ENCODE data around the gene ARPC2. TPM values are rescaled to one million over a fixed set of nuclear protein-coding genes. Genes with fewer than 3 reads are reported as not detected.
A peak's percentile ranks its signal among the peaks of the same experiment; 100 is the strongest.

ARPC2 gene
- total RNA-seq, 1 experiment from 2014 or later: 284 TPM

DNA sequence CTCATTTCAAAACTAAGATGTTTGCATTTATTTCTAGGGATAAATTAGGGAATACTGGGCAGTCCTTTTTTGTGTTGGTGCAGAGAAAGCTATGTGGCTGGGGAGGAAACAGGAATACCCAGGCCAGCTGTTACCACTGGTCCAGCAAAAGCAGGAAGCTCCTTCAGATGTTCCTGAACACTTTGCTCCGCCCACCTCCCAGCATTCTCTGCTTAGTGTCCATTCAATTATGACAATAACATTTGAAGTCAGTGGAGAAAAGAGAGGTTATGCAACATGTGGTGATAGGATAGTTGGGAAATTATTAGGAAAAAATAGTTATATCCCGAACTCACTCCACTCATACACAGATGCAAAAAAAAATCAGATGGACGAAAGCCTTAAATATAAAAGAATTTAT, 22.1 kb upstream of the ARPC2 start:
- CTCF ChIA-PET: interaction anchor here (0.7 to 1.1 kb wide), 2 partner anchors 12 to 17 kb away, joined by 3 read pairs; no protein-coding TSS in a partner anchor
- intact Hi-C loops (cut with micrococcal nuclease): no loop called here
- DNase-seq (ENCODE audit: unreplicated experiment): peak; percentile 17
- TF ChIP-seq, protein P1, sequence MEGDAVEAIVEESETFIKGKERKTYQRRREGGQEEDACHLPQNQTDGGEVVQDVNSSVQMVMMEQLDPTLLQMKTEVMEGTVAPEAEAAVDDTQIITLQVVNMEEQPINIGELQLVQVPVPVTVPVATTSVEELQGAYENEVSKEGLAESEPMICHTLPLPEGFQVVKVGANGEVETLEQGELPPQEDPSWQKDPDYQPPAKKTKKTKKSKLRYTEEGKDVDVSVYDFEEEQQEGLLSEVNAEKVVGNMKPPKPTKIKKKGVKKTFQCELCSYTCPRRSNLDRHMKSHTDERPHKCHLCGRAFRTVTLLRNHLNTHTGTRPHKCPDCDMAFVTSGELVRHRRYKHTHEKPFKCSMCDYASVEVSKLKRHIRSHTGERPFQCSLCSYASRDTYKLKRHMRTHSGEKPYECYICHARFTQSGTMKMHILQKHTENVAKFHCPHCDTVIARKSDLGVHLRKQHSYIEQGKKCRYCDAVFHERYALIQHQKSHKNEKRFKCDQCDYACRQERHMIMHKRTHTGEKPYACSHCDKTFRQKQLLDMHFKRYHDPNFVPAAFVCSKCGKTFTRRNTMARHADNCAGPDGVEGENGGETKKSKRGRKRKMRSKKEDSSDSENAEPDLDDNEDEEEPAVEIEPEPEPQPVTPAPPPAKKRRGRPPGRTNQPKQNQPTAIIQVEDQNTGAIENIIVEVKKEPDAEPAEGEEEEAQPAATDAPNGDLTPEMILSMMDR (IDR thresholded peaks at IDR 0.05; ENCODE audit: unreplicated experiment): no peak
- no peaks in the 10 kb centered on the region for H3K9me3 Mint-ChIP-seq (ENCODE audit: unreplicated experiment)
- no peaks in the 10 kb centered on the region for H3K4me1 Mint-ChIP-seq (ENCODE audit: insufficient read depth, unreplicated experiment)
- no peak overlapping the region for H3K27ac Mint-ChIP-seq (ENCODE audit: low read depth, unreplicated experiment)
- POLR2A ChIA-PET: interaction anchor here (1.0 kb wide), 1 partner anchor 28 kb away, joined by 3 read pairs; the partner anchor contains the start of gene CXCR1
- H3K27me3 Mint-ChIP-seq (ENCODE audit: insufficient read depth, unreplicated experiment): peaks cover 22% of the 10 kb centered on the region
- no peak overlapping the region for H3K4me3 Mint-ChIP-seq (ENCODE audit: unreplicated experiment)
- no peaks in the 10 kb centered on the region for H3K36me3 Mint-ChIP-seq (ENCODE audit: insufficient read depth, unreplicated experiment)
- no TSS peak for BruUV-seq (replicated peaks)

DNA sequence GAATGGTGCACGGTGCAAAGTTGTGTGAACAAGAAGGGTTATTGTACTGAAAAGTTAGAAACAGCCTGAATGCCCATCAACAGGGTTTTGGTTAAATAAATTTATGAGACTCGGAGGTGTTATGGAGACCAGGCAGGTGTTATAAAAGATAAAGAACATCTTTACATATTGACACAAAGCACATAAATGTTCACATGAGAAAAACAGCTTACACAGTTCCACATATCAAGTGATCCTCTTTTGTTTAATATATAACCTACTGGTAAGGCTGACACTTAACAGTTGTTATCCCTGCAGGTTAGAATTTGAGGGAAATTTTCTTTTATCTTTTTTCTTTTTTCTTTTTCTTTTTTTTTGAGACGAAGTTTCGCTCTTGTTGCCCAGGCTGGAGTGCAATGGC, 20.0 kb upstream of the ARPC2 start:
- no peaks in the 10 kb centered on the region for H3K9me3 Mint-ChIP-seq (ENCODE audit: unreplicated experiment)
- no peak for DNase-seq (ENCODE audit: unreplicated experiment)
- intact Hi-C loops (cut with micrococcal nuclease): no loop called here
- no peak overlapping the region for H3K27ac Mint-ChIP-seq (ENCODE audit: low read depth, unreplicated experiment)
- TF ChIP-seq, protein P1 (IDR thresholded peaks at IDR 0.05; ENCODE audit: unreplicated experiment): no peak
- POLR2A ChIA-PET: no interaction called here
- no TSS peak for BruUV-seq (replicated peaks)
- CTCF ChIA-PET: no interaction called here
- H3K36me3 Mint-ChIP-seq (ENCODE audit: insufficient read depth, unreplicated experiment): no peaks in the 10 kb centered on the region
- H3K4me1 Mint-ChIP-seq (ENCODE audit: insufficient read depth, unreplicated experiment): no peaks in the 10 kb centered on the region
- no peak overlapping the region for H3K4me3 Mint-ChIP-seq (ENCODE audit: unreplicated experiment)
- peaks cover 36% of the 10 kb centered on the region for H3K27me3 Mint-ChIP-seq (ENCODE audit: insufficient read depth, unreplicated experiment)

- Mint-ChIP-seq H3K9me3 (ENCODE audit: unreplicated experiment) (no peaks in the 10 kb centered on the region), H3K36me3 (ENCODE audit: insufficient read depth, unreplicated experiment) (no peaks in the 10 kb centered on the region), H3K27ac (ENCODE audit: low read depth, unreplicated experiment) (no peak overlapping the region), H3K4me3 (ENCODE audit: unreplicated experiment) (no peak overlapping the region), H3K27me3 (ENCODE audit: insufficient read depth, unreplicated experiment) (peaks cover 35% of the 10 kb centered on the region), H3K4me1 (ENCODE audit: insufficient read depth, unreplicated experiment) (no peaks in the 10 kb centered on the region)
- DNase-seq (ENCODE audit: unreplicated experiment): peak; percentile 28
- no TSS peak for BruUV-seq (replicated peaks)
- CTCF ChIA-PET: no interaction called here
- TF ChIP-seq, protein P1 (IDR thresholded peaks at IDR 0.05; ENCODE audit: unreplicated experiment): no peak
- POLR2A ChIA-PET: interaction anchor here (1.6 kb wide), 1 partner anchor 13 kb away, joined by 4 read pairs; no protein-coding TSS in a partner anchor
- intact Hi-C loops (cut with micrococcal nuclease): no loop called here
Observed at GRCh38 chr2:218202266-218202665, 14.7 kb upstream of the ARPC2 start.

DNA sequence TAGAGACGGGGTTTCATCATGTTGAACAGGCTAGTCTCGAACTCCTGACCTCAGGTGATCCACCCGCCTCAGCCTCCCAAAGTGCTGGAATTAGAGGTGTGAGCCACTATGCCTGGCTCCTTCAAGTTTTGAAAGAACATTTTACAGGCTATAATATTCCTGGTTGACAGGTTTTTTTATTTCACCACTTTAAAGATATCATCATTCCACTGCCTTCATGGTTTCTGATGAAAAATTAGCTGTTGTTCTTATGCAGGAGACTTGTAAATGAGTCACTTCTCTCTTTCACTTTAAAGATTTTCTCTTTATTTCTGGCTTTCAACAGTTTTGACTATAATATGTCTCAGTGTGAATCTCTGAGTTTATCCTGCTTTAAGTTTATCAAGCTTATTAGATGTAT, 7.9 kb upstream of the ARPC2 start:
- ChIA-PET POLR2A (interaction anchor here (0.8 to 2.7 kb wide), 4 partner anchors 10 to 61 kb away, joined by 3 to 8 read pairs (median 3); partner anchors contain the start of genes AAMP and PNKD), CTCF (interaction anchor here (0.9 kb wide), 1 partner anchor 25 kb away, joined by 5 read pairs; no protein-coding TSS in a partner anchor)
- Mint-ChIP-seq H3K4me1 (ENCODE audit: insufficient read depth, unreplicated experiment) (no peaks in the 10 kb centered on the region), H3K4me3 (ENCODE audit: unreplicated experiment) (no peak overlapping the region), H3K9me3 (ENCODE audit: unreplicated experiment) (peaks cover 11% of the 10 kb centered on the region), H3K27ac (ENCODE audit: low read depth, unreplicated experiment) (no peak overlapping the region), H3K27me3 (ENCODE audit: insufficient read depth, unreplicated experiment) (no peaks in the 10 kb centered on the region), H3K36me3 (ENCODE audit: insufficient read depth, unreplicated experiment) (no peaks in the 10 kb centered on the region)
- TF ChIP-seq, protein P1 (IDR thresholded peaks at IDR 0.05; ENCODE audit: unreplicated experiment): no peak
- intact Hi-C loops (cut with micrococcal nuclease): no loop called here
- DNase-seq (ENCODE audit: unreplicated experiment): no peak
- no TSS peak for BruUV-seq (replicated peaks)
